ENCODE results near the gene OR10G4. TPM values are rescaled to one million over a fixed set of nuclear protein-coding genes. Genes with fewer than 3 reads are reported as not detected.

The OR10G4 gene
- total RNA-seq, 1 experiment from 2014 or later = 0.07 TPM

DNA sequence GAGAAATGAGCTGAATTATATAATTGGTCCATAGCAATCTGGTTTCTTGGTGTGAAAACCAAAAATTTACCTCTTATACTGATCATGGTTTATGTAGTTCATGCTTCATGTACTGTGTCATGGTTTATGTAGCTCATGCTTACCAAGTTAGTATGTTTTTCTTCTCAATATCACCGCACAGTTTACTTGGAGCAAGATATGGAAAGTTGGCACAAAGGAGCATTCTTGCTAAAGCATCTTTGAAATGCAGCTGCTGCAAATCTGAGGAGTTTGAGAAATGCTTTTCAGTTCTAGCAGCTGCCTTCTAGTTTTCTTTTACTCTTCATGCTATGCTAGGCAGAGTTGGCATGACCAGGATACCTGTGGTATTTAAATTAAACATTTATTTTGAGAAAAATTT lies 23.9 kb downstream of the OR10G4 start:
- Histone ChIP-seq H4K20me1 (ENCODE audit: control insufficient read depth, insufficient read depth, insufficient read length) (no peaks in the 10 kb centered on the region), H3K9me3 (ENCODE audit: control insufficient read depth, low read depth, low read length) (no peaks in the 10 kb centered on the region), H3K4ac (ENCODE audit: low read depth, low read length) (no peak overlapping the region), H2BK12ac (ENCODE audit: insufficient read length, low read depth, low read length) (no peak overlapping the region), H3K27me3 (ENCODE audit: insufficient read depth, low read length) (no peaks in the 10 kb centered on the region), H2BK120ac (ENCODE audit: low read depth, low read length, poor library complexity, severe bottlenecking) (no peak overlapping the region), H3K23ac (ENCODE audit: insufficient read length, low read depth, low read length) (no peak overlapping the region), H2BK5ac (ENCODE audit: insufficient read length, low read length) (no peak overlapping the region), H4K91ac (ENCODE audit: insufficient read length, low read depth, low read length) (no peak overlapping the region), H3K9ac (ENCODE audit: extremely low read depth, insufficient read length, low read length) (no peak overlapping the region), H3K4me2 (ENCODE audit: insufficient read depth, insufficient read length, low read length) (no peak overlapping the region), H2AFZ (ENCODE audit: low read length) (no peak overlapping the region), H3K79me2 (ENCODE audit: insufficient read depth, low read length) (no peaks in the 10 kb centered on the region), H2BK15ac (ENCODE audit: low read depth, low read length) (no peak overlapping the region), H2BK20ac (ENCODE audit: low read depth, low read length, poor library complexity, severe bottlenecking) (no peak overlapping the region), H2AK5ac (ENCODE audit: insufficient read length, low read length) (no peak overlapping the region), H4K8ac (replicated peaks; ENCODE audit: insufficient read length, low read depth, low read length) (no peak overlapping the region), H4K5ac (ENCODE audit: insufficient read length, low read depth, low read length) (no peak overlapping the region), H3K79me1 (ENCODE audit: insufficient read depth, low read depth, low read length, poor library complexity, severe bottlenecking) (no peaks in the 10 kb centered on the region), H3K4me1 (ENCODE audit: insufficient read depth, low read length) (no peaks in the 10 kb centered on the region), H3K56ac (ENCODE audit: insufficient read length, low read depth, low read length) (no peak overlapping the region), H3K18ac (ENCODE audit: insufficient read length, low read depth, low read length) (no peak overlapping the region), H3K27ac (ENCODE audit: insufficient read length, low read depth, low read length) (no peak overlapping the region), H3K14ac (ENCODE audit: insufficient read depth, low read length) (no peak overlapping the region), H3K23me2 (ENCODE audit: insufficient read length, low read depth, low read length, poor library complexity, severe bottlenecking) (no peaks in the 10 kb centered on the region), H3T11ph (ENCODE audit: low read length) (no peak overlapping the region)
- Mint-ChIP-seq H3K36me3 (ENCODE audit: insufficient read depth in 1 of 3, low read depth in 3 of 3) (no peaks in the 10 kb centered on the region), H3K27me3 (ENCODE audit: low read depth) (peaks cover 1% of the 10 kb centered on the region; the same call in 1 of the 2 replicates), H3K9me3 (no peaks in the 10 kb centered on the region), H3K4me1 (peaks cover under 1 to 5% of the 10 kb centered on the region in 2 experiments), H3K27ac (no peak overlapping the region), H3K4me3 (no peak overlapping the region)
- DNase-seq = no peak
- TF ChIP-seq, protein P1, sequence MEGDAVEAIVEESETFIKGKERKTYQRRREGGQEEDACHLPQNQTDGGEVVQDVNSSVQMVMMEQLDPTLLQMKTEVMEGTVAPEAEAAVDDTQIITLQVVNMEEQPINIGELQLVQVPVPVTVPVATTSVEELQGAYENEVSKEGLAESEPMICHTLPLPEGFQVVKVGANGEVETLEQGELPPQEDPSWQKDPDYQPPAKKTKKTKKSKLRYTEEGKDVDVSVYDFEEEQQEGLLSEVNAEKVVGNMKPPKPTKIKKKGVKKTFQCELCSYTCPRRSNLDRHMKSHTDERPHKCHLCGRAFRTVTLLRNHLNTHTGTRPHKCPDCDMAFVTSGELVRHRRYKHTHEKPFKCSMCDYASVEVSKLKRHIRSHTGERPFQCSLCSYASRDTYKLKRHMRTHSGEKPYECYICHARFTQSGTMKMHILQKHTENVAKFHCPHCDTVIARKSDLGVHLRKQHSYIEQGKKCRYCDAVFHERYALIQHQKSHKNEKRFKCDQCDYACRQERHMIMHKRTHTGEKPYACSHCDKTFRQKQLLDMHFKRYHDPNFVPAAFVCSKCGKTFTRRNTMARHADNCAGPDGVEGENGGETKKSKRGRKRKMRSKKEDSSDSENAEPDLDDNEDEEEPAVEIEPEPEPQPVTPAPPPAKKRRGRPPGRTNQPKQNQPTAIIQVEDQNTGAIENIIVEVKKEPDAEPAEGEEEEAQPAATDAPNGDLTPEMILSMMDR (conservative IDR thresholded peaks at IDR 0.05) = no peak
- no CpG with 5 or more reads among the region's 1 CpG for WGBS (ENCODE audit: extremely low coverage, insufficient read length, low lambda C conversion rate)
